ENCODE data around the gene BCL2A1.
"Not testable (repeated sequence)": the region's sequence is repeated elsewhere in the genome, so short reads cannot be mapped to it uniquely, and the experiment has no call there.

Gene BCL2A1

GRCh38 chr15:79970624-79971434 lies at the start of gene BCL2A1:
BCL2A1 (minus strand) TSS chr15:79971196; CDS start chr15:79971119, 77 bp downstream.
- Mint-ChIP-seq H3K4me1 (ENCODE audit: low read depth) (peaks cover 58% of the 10 kb centered on the region), H3K36me3 (ENCODE audit: low read depth) (no peaks in the 10 kb centered on the region), H3K9me3 (no peaks in the 10 kb centered on the region), H3K27me3 (peaks cover 53% of the 10 kb centered on the region), H3K27ac (peak within 1 kb of the TSS; percentile 65), H3K4me3 (peak within 1 kb of the TSS; percentile 9)
- intact Hi-C loops (cut with micrococcal nuclease), result loop anchor here (5.0 kb wide), 1 partner anchor 39 kb away; no protein-coding TSS in a partner anchor

- Mint-ChIP-seq H3K4me1 (ENCODE audit: low read depth) (peaks cover 8% of the 10 kb centered on the region), H3K36me3 (ENCODE audit: low read depth) (no peaks in the 10 kb centered on the region), H3K4me3 (no peak overlapping the region), H3K9me3 (no peaks in the 10 kb centered on the region), H3K27me3 (no peaks in the 10 kb centered on the region), H3K27ac (no peak overlapping the region)
- intact Hi-C loops (cut with micrococcal nuclease), result no loop called here
Measured at GRCh38 chr15:80020731-80021130, 49.7 kb upstream of the BCL2A1 start.

GRCh38 chr15:80020149-80020548 lies 49.2 kb upstream of the BCL2A1 start:
- H3K4me1 Mint-ChIP-seq (ENCODE audit: low read depth); H3K9me3 Mint-ChIP-seq; H3K4me3 Mint-ChIP-seq; H3K27me3 Mint-ChIP-seq; intact Hi-C loops (cut with micrococcal nuclease); H3K27ac Mint-ChIP-seq; H3K36me3 Mint-ChIP-seq (ENCODE audit: low read depth): not testable (repeated sequence)

DNA sequence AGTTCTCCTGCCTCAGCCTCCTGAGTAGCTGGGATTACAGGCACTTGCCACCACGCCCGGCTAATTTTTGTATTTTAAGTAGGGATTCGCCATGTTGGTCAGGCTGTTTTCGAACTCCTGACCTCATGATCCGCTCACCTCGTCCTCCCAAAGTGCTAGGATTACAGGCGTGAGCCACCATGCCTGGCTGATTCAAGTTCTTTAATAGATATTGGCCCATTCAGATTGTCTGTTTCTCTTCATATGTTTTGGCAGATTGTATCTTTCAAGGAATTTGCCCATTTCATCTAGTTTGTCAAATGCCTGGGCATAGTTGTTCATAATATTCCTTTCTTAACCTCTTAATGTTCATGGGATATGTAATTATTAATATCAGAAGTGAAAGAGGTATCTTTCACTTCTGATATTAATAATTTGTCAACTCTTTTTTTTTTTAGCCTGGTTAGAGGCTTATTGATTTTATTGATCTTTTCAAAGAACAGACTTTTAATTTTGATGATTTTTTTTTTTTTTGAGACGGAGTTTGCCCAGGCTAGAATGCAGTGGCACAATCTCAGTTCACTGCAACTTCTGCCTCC lies 48.3 kb upstream of the BCL2A1 start:
- Mint-ChIP-seq H3K4me3 (no peak overlapping the region), H3K9me3 (no peaks in the 10 kb centered on the region), H3K27ac (no peak overlapping the region), H3K27me3 (no peaks in the 10 kb centered on the region), H3K36me3 (ENCODE audit: low read depth) (no peaks in the 10 kb centered on the region), H3K4me1 (ENCODE audit: low read depth) (peaks cover 8% of the 10 kb centered on the region)
- intact Hi-C loops (cut with micrococcal nuclease), result no loop called here

- H3K9me3 Mint-ChIP-seq; intact Hi-C loops (cut with micrococcal nuclease); H3K36me3 Mint-ChIP-seq (ENCODE audit: low read depth); H3K27me3 Mint-ChIP-seq; H3K27ac Mint-ChIP-seq; H3K4me3 Mint-ChIP-seq; H3K4me1 Mint-ChIP-seq (ENCODE audit: low read depth): not testable (repeated sequence)
Measured at GRCh38 chr15:80017139-80017538, 46.1 kb upstream of the BCL2A1 start.

DNA sequence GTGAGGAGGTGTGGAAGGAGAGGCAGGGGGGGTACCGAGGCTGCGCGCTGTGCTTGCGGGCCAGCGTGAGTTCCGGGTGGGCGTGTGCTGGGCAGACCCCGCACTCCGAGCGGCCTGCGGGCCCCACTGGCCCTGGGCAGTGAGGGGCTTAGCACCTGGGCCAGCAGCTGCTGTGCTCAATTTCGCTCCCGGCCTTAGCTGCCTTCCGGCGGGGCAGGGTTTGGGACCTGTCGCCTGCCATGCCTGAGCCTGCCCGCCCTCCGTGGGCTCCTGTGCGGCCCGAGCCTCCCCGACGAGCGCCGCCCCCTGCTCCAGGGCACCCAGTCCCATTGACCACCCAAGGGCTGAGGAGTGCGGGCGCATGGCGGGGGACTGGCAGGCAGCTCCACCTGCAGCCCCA lies 45.5 kb upstream of the BCL2A1 start:
- H3K4me3 Mint-ChIP-seq; H3K36me3 Mint-ChIP-seq (ENCODE audit: low read depth); H3K4me1 Mint-ChIP-seq (ENCODE audit: low read depth); intact Hi-C loops (cut with micrococcal nuclease); H3K27me3 Mint-ChIP-seq; H3K27ac Mint-ChIP-seq; H3K9me3 Mint-ChIP-seq: not testable (repeated sequence)

DNA sequence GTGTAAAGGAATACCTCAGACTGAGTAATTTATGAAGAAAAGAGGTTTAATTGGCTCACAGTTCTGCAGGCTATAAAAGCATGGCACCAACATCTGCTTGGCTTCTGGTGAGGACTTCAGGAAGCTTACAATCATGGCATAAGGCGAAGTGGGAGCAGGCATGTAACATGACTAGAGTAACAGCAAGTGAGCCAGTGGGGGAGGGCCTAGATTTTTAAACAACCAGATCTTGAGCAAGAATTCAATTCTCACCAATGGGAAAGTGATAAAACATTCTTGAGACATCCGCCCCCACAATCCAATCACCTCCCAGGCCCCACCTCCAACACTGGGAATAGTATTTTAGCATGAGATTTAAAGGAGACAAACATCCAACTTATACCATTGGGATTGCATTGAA lies 44.2 kb upstream of the BCL2A1 start:
- Mint-ChIP-seq H3K36me3 (ENCODE audit: low read depth) (no peaks in the 10 kb centered on the region), H3K27me3 (no peaks in the 10 kb centered on the region), H3K9me3 (no peaks in the 10 kb centered on the region), H3K4me1 (ENCODE audit: low read depth) (peaks cover 21% of the 10 kb centered on the region), H3K27ac (no peak overlapping the region), H3K4me3 (no peak overlapping the region)
- intact Hi-C loops (cut with micrococcal nuclease), result no loop called here

DNA sequence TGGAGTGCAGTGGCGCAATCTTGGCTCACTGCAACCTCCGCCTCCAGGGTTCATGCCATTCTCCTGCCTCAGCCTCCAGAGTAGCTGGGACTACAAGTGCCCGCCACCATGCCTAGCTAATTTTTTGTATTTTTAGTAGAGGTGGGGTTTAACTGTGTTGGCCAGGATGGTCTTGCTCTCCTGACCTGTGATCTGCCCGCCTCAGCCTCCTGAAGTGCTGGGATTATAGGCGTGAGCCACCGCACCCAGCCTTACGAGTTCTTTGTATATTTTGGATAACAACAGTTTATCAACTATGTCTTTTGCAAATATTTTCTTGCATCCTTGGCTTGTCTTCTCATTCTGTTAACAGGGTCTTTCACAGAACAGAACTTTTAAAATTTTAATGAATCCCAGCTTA lies 43.2 kb upstream of the BCL2A1 start:
- H3K4me3 Mint-ChIP-seq; H3K27me3 Mint-ChIP-seq; H3K9me3 Mint-ChIP-seq; H3K27ac Mint-ChIP-seq; H3K36me3 Mint-ChIP-seq (ENCODE audit: low read depth); intact Hi-C loops (cut with micrococcal nuclease): not testable (repeated sequence)
- H3K4me1 Mint-ChIP-seq (ENCODE audit: low read depth), result peaks cover 27% of the 10 kb centered on the region

DNA sequence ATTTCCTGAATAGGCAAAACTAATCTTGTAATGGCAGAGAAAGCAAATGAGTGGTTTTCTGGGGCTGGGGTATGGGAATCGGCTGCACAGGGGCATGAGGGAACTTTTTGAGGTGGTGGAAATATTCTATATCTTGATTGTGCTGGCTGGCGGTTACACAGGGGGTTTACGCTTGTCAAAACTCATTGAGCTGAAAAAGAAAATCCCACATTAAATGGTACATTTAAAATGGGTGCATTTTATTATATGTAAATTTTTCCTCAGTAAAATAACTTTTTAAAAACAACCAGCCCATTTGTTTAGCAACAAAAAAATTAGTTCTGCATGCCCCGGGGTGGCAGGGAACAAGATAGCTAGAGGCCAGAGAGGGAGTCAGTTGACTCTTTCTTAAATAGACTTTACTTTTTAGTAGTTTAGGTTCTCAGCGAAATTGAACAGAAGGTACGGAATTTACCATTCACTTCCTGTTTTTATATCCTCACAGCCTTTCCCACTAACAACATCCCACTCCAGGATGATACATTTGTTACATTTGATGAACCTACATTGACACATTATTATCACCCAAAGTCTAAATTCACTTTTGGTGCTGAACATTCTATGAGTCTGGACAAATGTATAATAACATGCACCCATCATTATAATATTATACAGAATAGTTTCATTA lies 41.2 kb upstream of the BCL2A1 start:
- Mint-ChIP-seq H3K9me3 (no peaks in the 10 kb centered on the region), H3K27me3 (no peaks in the 10 kb centered on the region), H3K4me3 (no peak overlapping the region), H3K27ac (no peak overlapping the region), H3K4me1 (ENCODE audit: low read depth) (peaks cover 19% of the 10 kb centered on the region), H3K36me3 (ENCODE audit: low read depth) (no peaks in the 10 kb centered on the region)
- intact Hi-C loops (cut with micrococcal nuclease), result no loop called here

DNA sequence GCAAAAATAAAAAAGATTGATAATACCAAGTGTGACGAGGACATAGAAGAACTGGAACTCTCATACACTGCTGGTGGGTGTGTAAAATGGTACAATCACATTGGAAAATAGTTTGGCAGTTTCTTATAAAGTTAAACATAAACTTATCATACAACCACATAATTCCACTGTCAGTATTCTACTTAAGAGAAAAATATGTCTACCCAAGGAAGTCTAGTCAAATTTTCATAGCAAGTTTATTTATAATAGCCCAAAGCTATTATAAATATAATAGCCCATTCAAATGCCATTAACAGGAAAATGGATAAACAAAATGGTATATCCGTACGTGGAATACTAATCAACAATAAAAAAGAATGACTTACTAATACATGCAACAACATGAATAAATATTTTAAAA lies 40.6 kb upstream of the BCL2A1 start:
- no peak overlapping the region for H3K4me3 Mint-ChIP-seq
- H3K4me1 Mint-ChIP-seq (ENCODE audit: low read depth), result peaks cover 19% of the 10 kb centered on the region
- no peaks in the 10 kb centered on the region for H3K36me3 Mint-ChIP-seq (ENCODE audit: low read depth)
- no peaks in the 10 kb centered on the region for H3K27me3 Mint-ChIP-seq
- no peak overlapping the region for H3K27ac Mint-ChIP-seq
- H3K9me3 Mint-ChIP-seq, result no peaks in the 10 kb centered on the region
- intact Hi-C loops (cut with micrococcal nuclease), result no loop called here

GRCh38 chr15:80011041-80011523 lies 40.1 kb upstream of the BCL2A1 start:
- intact Hi-C loops (cut with micrococcal nuclease), result not testable (repeated sequence)

GRCh38 chr15:80010131-80010673 lies 39.2 kb upstream of the BCL2A1 start:
- peaks cover 19% of the 10 kb centered on the region for H3K4me1 Mint-ChIP-seq (ENCODE audit: low read depth)
- H3K9me3 Mint-ChIP-seq, result no peaks in the 10 kb centered on the region
- no peaks in the 10 kb centered on the region for H3K27me3 Mint-ChIP-seq
- intact Hi-C loops (cut with micrococcal nuclease), result no loop called here
- no peaks in the 10 kb centered on the region for H3K36me3 Mint-ChIP-seq (ENCODE audit: low read depth)
- H3K27ac Mint-ChIP-seq, result no peak overlapping the region
- no peak overlapping the region for H3K4me3 Mint-ChIP-seq

More at GRCh38 chr15:80011041-80011523, 40.1 kb upstream of the BCL2A1 start:
- peaks cover 19% of the 10 kb centered on the region for H3K4me1 Mint-ChIP-seq (ENCODE audit: low read depth)
- H3K9me3 Mint-ChIP-seq; H3K36me3 Mint-ChIP-seq (ENCODE audit: low read depth); H3K27ac Mint-ChIP-seq; H3K27me3 Mint-ChIP-seq; H3K4me3 Mint-ChIP-seq: not testable (repeated sequence)

GRCh38 chr15:80007532-80007931 lies 36.5 kb upstream of the BCL2A1 start:
- no peaks in the 10 kb centered on the region for H3K36me3 Mint-ChIP-seq (ENCODE audit: low read depth)
- H3K4me3 Mint-ChIP-seq, result no peak overlapping the region
- H3K27me3 Mint-ChIP-seq, result no peaks in the 10 kb centered on the region
- H3K4me1 Mint-ChIP-seq (ENCODE audit: low read depth), result peaks cover 19% of the 10 kb centered on the region
- intact Hi-C loops (cut with micrococcal nuclease), result no loop called here
- H3K27ac Mint-ChIP-seq, result no peak overlapping the region
- no peaks in the 10 kb centered on the region for H3K9me3 Mint-ChIP-seq

DNA sequence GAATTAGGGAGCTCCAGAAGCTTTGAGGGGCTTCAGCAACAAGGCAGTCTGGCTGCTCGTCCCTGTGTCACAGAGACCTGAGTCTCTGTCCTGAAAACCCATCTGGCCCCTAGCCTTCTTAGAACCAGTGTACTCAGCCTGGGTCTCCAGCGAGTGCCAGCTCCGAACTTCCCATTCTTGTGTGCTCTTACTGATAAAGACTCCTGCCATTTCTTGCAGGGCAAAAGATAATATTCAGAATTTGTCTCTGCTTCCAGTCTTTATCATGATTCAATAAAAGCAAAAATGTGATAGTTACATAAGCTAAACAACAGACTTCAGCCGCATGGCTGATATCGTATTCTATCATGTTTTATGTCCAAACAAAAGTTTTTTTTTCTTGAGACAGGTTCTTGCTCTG lies 36.0 kb upstream of the BCL2A1 start:
- no peaks in the 10 kb centered on the region for H3K9me3 Mint-ChIP-seq
- no peaks in the 10 kb centered on the region for H3K36me3 Mint-ChIP-seq (ENCODE audit: low read depth)
- no peak overlapping the region for H3K4me3 Mint-ChIP-seq
- peaks cover 19% of the 10 kb centered on the region for H3K4me1 Mint-ChIP-seq (ENCODE audit: low read depth)
- no peak overlapping the region for H3K27ac Mint-ChIP-seq
- no peaks in the 10 kb centered on the region for H3K27me3 Mint-ChIP-seq
- intact Hi-C loops (cut with micrococcal nuclease), result no loop called here

Data from dendritic cell treated with granulocyte-macrophage colony-stimulating factor and Interleukin-4, amounts not matched to agents 40 ng/mL and 50 ng/mL, for 4 days (primary cell).